ENCODE data around the gene TUBB3. TPM values are rescaled to one million over a fixed set of nuclear protein-coding genes. Genes with fewer than 3 reads are reported as not detected.

Gene TUBB3
- total RNA-seq, 1 experiment from 2014 or later: 209 TPM

DNA sequence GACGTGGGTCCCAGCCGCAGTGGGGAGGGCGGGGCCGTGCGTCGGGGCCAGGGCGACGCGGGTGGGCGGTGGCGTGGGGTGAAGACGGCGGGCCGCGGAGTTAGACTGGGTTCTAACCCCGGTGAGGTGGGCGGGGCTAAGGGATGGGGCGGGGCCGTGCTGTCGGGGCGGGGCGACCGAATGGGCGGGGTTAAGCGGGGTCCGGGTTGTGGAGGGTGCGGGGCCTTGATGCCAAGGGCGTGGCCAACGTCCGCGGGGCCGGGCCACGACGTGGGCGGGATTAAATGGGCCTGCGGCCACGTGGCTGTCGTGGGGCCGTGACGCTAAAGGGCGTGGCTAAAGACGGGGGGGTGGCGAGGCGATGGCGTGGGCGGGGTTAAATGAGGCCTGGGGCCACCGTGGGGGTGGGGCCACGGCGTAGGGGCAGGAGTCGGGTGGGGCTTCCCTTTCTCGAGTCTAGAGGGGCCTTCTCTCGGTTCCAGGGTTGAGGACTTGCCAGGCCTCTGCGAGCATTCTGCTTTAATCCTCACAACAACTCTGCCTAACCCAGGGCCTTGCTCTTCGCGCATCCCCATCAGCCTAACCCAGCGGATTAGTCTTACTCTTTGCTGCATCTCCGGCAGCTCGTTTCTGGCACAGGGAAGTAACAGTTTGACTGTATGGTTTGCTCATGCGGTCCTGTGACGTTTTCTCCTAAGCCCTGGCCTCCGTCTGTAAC is 49.0 kb upstream of the TUBB3 start (continued):
- TF ChIP-seq, protein P1, sequence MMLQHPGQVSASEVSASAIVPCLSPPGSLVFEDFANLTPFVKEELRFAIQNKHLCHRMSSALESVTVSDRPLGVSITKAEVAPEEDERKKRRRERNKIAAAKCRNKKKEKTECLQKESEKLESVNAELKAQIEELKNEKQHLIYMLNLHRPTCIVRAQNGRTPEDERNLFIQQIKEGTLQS (CRISPR knock-in tag; conservative IDR thresholded peaks at IDR 0.05): no peak
- TF ChIP-seq, protein P2, sequence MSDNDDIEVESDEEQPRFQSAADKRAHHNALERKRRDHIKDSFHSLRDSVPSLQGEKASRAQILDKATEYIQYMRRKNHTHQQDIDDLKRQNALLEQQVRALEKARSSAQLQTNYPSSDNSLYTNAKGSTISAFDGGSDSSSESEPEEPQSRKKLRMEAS (CRISPR knock-in tag; IDR thresholded peaks at IDR 0.05): peak; percentile 31; the same call in 1 of the 2 replicates
- TF ChIP-seq ZNF232 (CRISPR knock-in tag; IDR thresholded peaks at IDR 0.05): no peak
- TF ChIP-seq, protein P3, sequence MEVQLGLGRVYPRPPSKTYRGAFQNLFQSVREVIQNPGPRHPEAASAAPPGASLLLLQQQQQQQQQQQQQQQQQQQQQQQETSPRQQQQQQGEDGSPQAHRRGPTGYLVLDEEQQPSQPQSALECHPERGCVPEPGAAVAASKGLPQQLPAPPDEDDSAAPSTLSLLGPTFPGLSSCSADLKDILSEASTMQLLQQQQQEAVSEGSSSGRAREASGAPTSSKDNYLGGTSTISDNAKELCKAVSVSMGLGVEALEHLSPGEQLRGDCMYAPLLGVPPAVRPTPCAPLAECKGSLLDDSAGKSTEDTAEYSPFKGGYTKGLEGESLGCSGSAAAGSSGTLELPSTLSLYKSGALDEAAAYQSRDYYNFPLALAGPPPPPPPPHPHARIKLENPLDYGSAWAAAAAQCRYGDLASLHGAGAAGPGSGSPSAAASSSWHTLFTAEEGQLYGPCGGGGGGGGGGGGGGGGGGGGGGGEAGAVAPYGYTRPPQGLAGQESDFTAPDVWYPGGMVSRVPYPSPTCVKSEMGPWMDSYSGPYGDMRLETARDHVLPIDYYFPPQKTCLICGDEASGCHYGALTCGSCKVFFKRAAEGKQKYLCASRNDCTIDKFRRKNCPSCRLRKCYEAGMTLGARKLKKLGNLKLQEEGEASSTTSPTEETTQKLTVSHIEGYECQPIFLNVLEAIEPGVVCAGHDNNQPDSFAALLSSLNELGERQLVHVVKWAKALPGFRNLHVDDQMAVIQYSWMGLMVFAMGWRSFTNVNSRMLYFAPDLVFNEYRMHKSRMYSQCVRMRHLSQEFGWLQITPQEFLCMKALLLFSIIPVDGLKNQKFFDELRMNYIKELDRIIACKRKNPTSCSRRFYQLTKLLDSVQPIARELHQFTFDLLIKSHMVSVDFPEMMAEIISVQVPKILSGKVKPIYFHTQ (CRISPR knock-in tag; IDR thresholded peaks at IDR 0.05): no peak
- no peak for TF ChIP-seq CBFB (CRISPR knock-in tag; IDR thresholded peaks at IDR 0.05; ENCODE audit: low read depth)
- TF ChIP-seq JAZF1 (CRISPR knock-in tag; IDR thresholded peaks at IDR 0.05): no peak
- TF ChIP-seq TEAD1 (CRISPR knock-in tag; IDR thresholded peaks at IDR 0.05): no peak
- TF ChIP-seq, protein P4, sequence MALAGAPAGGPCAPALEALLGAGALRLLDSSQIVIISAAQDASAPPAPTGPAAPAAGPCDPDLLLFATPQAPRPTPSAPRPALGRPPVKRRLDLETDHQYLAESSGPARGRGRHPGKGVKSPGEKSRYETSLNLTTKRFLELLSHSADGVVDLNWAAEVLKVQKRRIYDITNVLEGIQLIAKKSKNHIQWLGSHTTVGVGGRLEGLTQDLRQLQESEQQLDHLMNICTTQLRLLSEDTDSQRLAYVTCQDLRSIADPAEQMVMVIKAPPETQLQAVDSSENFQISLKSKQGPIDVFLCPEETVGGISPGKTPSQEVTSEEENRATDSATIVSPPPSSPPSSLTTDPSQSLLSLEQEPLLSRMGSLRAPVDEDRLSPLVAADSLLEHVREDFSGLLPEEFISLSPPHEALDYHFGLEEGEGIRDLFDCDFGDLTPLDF (CRISPR knock-in tag; IDR thresholded peaks at IDR 0.05): no peak
- no peak for TF ChIP-seq ZNF671 (CRISPR knock-in tag; IDR thresholded peaks at IDR 0.05)
- TF ChIP-seq, protein P5, sequence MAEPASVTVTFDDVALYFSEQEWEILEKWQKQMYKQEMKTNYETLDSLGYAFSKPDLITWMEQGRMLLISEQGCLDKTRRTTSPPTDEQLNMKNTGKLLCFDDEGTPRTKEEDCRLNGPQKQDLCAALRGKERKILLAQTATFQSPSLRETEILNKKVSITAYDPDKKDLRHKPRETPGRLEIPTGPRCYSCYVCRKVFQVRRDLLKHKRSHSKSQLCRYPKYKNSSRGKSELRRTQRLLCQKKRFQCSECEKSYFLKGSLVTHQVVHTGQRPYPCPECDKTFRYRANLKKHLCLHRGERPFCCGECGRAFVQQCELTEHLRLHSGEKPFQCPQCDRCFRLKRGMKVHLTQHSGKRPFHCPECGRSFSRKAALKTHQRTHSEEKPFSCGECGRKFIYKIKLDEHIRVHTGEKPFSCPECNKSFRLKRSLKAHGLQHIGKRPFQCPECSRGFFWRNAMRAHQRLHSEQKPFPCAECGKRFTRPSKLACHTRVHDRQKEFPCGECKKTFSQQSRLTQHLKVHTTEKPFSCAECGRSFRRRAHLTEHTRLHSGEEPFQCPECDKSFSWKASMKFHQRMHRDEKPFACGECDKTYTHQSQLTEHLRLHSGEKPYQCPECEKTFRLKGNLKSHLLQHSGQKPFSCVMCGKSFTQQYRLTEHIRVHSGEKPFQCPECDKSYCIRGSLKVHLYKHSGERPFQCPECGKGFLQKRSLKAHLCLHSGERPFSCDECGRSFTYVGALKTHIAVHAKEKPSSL (CRISPR knock-in tag; conservative IDR thresholded peaks at IDR 0.05): no peak
- TF ChIP-seq, protein P6, sequence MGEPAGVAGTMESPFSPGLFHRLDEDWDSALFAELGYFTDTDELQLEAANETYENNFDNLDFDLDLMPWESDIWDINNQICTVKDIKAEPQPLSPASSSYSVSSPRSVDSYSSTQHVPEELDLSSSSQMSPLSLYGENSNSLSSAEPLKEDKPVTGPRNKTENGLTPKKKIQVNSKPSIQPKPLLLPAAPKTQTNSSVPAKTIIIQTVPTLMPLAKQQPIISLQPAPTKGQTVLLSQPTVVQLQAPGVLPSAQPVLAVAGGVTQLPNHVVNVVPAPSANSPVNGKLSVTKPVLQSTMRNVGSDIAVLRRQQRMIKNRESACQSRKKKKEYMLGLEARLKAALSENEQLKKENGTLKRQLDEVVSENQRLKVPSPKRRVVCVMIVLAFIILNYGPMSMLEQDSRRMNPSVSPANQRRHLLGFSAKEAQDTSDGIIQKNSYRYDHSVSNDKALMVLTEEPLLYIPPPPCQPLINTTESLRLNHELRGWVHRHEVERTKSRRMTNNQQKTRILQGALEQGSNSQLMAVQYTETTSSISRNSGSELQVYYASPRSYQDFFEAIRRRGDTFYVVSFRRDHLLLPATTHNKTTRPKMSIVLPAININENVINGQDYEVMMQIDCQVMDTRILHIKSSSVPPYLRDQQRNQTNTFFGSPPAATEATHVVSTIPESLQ (CRISPR knock-in tag; IDR thresholded peaks at IDR 0.05): no peak
- TF ChIP-seq GABPB1 (CRISPR knock-in tag; IDR thresholded peaks at IDR 0.05): no peak
- TF ChIP-seq, protein P7, sequence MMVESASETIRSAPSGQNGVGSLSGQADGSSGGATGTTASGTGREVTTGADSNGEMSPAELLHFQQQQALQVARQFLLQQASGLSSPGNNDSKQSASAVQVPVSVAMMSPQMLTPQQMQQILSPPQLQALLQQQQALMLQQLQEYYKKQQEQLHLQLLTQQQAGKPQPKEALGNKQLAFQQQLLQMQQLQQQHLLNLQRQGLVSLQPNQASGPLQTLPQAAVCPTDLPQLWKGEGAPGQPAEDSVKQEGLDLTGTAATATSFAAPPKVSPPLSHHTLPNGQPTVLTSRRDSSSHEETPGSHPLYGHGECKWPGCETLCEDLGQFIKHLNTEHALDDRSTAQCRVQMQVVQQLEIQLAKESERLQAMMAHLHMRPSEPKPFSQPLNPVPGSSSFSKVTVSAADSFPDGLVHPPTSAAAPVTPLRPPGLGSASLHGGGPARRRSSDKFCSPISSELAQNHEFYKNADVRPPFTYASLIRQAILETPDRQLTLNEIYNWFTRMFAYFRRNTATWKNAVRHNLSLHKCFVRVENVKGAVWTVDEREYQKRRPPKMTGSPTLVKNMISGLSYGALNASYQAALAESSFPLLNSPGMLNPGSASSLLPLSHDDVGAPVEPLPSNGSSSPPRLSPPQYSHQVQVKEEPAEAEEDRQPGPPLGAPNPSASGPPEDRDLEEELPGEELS (CRISPR knock-in tag; IDR thresholded peaks at IDR 0.05): no peak
- TF ChIP-seq, protein P8, sequence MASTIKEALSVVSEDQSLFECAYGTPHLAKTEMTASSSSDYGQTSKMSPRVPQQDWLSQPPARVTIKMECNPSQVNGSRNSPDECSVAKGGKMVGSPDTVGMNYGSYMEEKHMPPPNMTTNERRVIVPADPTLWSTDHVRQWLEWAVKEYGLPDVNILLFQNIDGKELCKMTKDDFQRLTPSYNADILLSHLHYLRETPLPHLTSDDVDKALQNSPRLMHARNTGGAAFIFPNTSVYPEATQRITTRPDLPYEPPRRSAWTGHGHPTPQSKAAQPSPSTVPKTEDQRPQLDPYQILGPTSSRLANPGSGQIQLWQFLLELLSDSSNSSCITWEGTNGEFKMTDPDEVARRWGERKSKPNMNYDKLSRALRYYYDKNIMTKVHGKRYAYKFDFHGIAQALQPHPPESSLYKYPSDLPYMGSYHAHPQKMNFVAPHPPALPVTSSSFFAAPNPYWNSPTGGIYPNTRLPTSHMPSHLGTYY (CRISPR knock-in tag; IDR thresholded peaks at IDR 0.05): no peak
- no peak for TF ChIP-seq ELF4 (CRISPR knock-in tag; IDR thresholded peaks at IDR 0.05; ENCODE audit: low read depth)
- TF ChIP-seq CREB1 (CRISPR knock-in tag; IDR thresholded peaks at IDR 0.05): no peak
- no peak for TF ChIP-seq ZNF416 (CRISPR knock-in tag; IDR thresholded peaks at IDR 0.05)
- no peak for TF ChIP-seq NFATC4 (CRISPR knock-in tag; IDR thresholded peaks at IDR 0.05)
- TF ChIP-seq, protein P9, sequence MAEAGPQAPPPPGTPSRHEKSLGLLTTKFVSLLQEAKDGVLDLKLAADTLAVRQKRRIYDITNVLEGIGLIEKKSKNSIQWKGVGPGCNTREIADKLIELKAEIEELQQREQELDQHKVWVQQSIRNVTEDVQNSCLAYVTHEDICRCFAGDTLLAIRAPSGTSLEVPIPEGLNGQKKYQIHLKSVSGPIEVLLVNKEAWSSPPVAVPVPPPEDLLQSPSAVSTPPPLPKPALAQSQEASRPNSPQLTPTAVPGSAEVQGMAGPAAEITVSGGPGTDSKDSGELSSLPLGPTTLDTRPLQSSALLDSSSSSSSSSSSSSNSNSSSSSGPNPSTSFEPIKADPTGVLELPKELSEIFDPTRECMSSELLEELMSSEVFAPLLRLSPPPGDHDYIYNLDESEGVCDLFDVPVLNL (CRISPR knock-in tag; IDR thresholded peaks at IDR 0.05; ENCODE audit: borderline replicate concordance, low read depth): no peak
- no peak for TF ChIP-seq ZNF263 (CRISPR knock-in tag; IDR thresholded peaks at IDR 0.05; ENCODE audit: low read depth)
- no peak for TF ChIP-seq RORB (CRISPR knock-in tag; IDR thresholded peaks at IDR 0.05)
- TF ChIP-seq, protein P10, sequence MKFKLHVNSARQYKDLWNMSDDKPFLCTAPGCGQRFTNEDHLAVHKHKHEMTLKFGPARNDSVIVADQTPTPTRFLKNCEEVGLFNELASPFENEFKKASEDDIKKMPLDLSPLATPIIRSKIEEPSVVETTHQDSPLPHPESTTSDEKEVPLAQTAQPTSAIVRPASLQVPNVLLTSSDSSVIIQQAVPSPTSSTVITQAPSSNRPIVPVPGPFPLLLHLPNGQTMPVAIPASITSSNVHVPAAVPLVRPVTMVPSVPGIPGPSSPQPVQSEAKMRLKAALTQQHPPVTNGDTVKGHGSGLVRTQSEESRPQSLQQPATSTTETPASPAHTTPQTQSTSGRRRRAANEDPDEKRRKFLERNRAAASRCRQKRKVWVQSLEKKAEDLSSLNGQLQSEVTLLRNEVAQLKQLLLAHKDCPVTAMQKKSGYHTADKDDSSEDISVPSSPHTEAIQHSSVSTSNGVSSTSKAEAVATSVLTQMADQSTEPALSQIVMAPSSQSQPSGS (CRISPR knock-in tag; IDR thresholded peaks at IDR 0.05; ENCODE audit: borderline replicate concordance, low read depth): no peak
- TF ChIP-seq, protein P11, sequence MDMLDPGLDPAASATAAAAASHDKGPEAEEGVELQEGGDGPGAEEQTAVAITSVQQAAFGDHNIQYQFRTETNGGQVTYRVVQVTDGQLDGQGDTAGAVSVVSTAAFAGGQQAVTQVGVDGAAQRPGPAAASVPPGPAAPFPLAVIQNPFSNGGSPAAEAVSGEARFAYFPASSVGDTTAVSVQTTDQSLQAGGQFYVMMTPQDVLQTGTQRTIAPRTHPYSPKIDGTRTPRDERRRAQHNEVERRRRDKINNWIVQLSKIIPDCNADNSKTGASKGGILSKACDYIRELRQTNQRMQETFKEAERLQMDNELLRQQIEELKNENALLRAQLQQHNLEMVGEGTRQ (CRISPR knock-in tag; IDR thresholded peaks at IDR 0.05): peak; percentile 91

All from WTC11 (cell line).